Mesodermal cell (in vitro differentiated cells): ENCODE data around the gene NETO2.
"Not testable (repeated sequence)": the region's sequence is repeated elsewhere in the genome, so short reads cannot be mapped to it uniquely, and the experiment has no call there.

ENCODE experiments used
- H3K27ac ChIP-seq: 2 replicates; pipeline ENCODE4 v1.7.0; 2013; ENCODE audit warnings: mild to moderate bottlenecking, low read depth, low read length, moderate library complexity; ENCODE audit not compliant: severe bottlenecking
- H3K36me3 ChIP-seq: 2 replicates; pipeline ENCODE4 v1.7.1; 2013; ENCODE audit warnings: mild to moderate bottlenecking, low read length, moderate library complexity; ENCODE audit not compliant: control insufficient read depth, insufficient read depth
- H3K4me1 ChIP-seq: one replicate; pipeline ENCODE4 v1.7.1; 2013; ENCODE audit warnings: mild to moderate bottlenecking, low read length; ENCODE audit not compliant: insufficient read depth, control insufficient read depth, poor library complexity, severe bottlenecking
- H3K4me3 ChIP-seq: 2 replicates; pipeline ENCODE4 v1.7.0; 2013; ENCODE audit warnings: low read length, control low read depth, mild to moderate bottlenecking; ENCODE audit not compliant: insufficient read depth, poor library complexity, severe bottlenecking; ENCODE audit errors: extremely low read depth
- H3K9me3 ChIP-seq: 2 replicates; pipeline ENCODE4 v1.7.1; 2013; ENCODE audit warnings: mild to moderate bottlenecking, low read length, moderate library complexity; ENCODE audit not compliant: control insufficient read depth
- WGBS, 2 experiments: methylation state at CpG; one replicate each; pipeline ENCODE4 v1.1.5; 2013; ENCODE audit warnings: missing lambda C conversion rate in 2 of 2; ENCODE audit not compliant: insufficient coverage in 2 of 2; 5-methylcytosine and 5-hydroxymethylcytosine counted together

Gene NETO2

DNA sequence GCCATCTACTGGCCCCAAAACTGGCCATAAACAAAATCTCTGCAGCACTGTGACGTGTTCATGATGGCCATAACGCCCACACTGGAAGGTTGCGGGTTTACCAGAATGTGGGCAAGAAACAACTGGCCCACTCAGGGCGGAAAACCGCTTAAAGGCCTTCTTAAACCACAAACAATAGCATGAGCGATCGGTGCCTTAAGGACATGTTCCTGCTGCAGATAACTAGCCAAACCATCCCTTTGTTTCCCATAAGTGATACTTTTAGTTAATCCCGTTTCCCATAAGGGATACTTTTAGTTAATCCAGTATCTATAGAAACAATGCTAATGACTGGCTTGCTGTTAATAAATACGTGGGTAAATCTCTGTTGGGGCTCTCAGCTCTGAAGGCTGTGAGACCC, 8.8 kb upstream of the NETO2 start:
- WGBS, 2 experiments: 90 to 96% methylated on average over 6 to 7 of the region's 9 CpGs
- not testable (repeated sequence) for H3K4me3 ChIP-seq, H3K4me1 ChIP-seq, H3K27ac ChIP-seq
- peaks cover 12% of the 10 kb centered on the region for H3K36me3 ChIP-seq
- H3K9me3 ChIP-seq: peaks cover 17% of the 10 kb centered on the region

DNA sequence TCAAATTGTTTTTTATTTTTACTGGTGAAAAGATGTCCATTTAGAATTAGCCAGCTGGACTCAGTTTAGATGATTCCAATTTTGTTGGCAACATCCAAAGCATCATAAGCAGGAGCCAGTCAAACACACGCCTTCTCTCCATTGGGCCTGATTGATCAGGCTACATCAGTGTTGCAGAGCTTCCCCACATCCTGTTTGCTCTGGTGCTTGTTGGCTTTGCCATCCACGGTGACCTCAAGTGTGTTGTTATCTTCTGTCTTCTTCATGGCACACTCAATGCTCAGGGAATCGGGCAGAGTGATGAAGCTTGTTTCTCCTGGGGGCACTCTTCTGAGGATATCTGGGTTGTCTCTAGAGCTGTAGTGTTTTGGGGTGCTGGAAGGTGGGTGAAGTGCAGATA, 6.3 kb upstream of the NETO2 start:
- Histone ChIP-seq H3K4me3 (no peak overlapping the region), H3K4me1 (no peaks in the 10 kb centered on the region), H3K27ac (no peak overlapping the region), H3K36me3 (peaks cover 12% of the 10 kb centered on the region), H3K9me3 (peaks cover 17% of the 10 kb centered on the region)
- 92 to 100% methylated on average over 2 of the region's 3 CpGs for WGBS, 2 experiments

DNA sequence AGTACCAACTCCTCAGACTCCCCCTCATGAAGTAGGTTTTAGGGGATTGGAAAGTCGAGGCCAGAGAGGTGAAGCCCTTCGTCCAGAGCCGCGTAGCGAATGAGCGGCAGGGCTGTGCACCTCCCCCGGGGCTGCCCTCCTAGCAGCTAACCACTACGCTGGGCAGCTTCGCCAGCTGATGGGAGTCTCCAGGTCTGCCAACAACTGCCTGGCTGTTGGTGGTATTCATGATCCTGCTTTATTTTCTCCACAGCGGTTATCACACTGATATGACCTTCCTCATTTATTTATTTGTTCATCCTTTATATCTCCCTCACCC, 773 bp upstream of the NETO2 start:
- H3K4me3 ChIP-seq: peak overlapping the region; percentile 62
- 27 to 46% methylated on average over 6 to 10 of the region's 10 CpGs for WGBS, 2 experiments
- no peaks in the 10 kb centered on the region for H3K9me3 ChIP-seq
- no peaks in the 10 kb centered on the region for H3K4me1 ChIP-seq
- H3K36me3 ChIP-seq: no peaks in the 10 kb centered on the region
- H3K27ac ChIP-seq: no peak overlapping the region

DNA sequence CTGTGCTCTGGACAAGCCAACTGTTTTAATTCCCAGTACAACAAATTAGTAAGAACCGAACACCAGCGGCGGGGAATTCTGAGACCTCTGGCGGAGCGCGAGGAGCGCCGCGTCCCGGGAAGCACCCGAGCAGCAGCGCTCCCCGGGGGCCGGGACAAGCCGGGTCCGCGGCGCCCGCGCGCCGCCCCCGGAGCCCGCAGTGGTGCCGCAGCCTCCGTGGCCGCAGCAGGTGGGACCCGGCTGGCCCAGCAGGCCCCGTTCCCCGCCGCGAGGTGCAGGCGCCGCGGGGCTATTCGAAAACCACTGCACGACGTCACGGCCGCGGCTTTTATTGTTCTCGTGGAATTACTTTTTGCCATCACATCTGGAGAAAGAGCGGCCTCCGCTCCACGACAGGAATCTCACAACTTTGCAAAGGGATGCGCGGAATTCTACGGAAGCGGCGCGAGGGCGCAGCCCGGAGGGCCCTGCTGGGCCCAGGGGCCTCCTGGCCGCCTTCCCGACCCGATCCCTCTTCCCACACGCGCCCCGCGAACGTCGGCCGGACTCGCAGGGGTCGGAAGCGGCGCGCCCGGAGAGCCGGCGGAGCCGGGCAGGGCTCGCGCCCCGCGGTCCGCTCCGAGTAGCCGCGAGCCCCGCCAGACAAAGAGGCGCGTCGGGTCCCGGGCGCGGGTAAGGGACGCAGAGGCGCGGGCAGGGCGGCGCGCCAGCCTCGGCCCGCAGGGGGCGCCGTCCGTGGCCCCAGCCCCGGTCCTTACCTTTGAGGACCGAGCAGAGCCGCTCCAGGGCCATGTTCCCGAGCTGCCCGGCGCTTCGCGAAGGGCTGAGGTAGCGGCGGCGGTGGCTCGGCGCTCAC, 696 bp downstream of the NETO2 start:
- Histone ChIP-seq H3K4me3 (peak overlapping the region; percentile 62), H3K9me3 (no peaks in the 10 kb centered on the region), H3K27ac (peak overlapping the region; percentile 70), H3K36me3 (no peaks in the 10 kb centered on the region), H3K4me1 (no peaks in the 10 kb centered on the region)
- 0% methylated on average over 81 to 85 of the region's 111 CpGs for WGBS, 2 experiments

DNA sequence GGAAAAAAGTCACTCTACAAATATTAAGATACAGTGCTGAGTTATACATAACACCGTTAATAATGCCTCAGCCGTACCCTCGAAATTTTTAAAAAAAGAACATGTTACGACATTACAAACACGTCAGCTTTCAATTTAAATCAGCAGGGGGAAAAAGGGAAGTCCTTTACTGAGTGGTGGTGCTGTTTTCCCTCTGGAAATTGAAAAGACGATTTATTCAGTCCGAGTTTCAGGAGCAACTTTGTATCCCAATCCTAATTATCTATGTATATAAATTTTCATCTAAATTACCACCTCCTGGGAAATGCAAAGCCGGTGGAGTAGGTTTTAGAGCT, 1.3 kb downstream of the NETO2 start:
- no peaks in the 10 kb centered on the region for H3K36me3 ChIP-seq
- WGBS, 2 experiments: 7% methylated on average over 3 of the region's 8 CpGs; no CpG with 5 or more reads in 1 of the 2 experiments
- no peaks in the 10 kb centered on the region for H3K4me1 ChIP-seq
- H3K27ac ChIP-seq: no peak overlapping the region
- H3K4me3 ChIP-seq: peak overlapping the region; percentile 62
- no peaks in the 10 kb centered on the region for H3K9me3 ChIP-seq

DNA sequence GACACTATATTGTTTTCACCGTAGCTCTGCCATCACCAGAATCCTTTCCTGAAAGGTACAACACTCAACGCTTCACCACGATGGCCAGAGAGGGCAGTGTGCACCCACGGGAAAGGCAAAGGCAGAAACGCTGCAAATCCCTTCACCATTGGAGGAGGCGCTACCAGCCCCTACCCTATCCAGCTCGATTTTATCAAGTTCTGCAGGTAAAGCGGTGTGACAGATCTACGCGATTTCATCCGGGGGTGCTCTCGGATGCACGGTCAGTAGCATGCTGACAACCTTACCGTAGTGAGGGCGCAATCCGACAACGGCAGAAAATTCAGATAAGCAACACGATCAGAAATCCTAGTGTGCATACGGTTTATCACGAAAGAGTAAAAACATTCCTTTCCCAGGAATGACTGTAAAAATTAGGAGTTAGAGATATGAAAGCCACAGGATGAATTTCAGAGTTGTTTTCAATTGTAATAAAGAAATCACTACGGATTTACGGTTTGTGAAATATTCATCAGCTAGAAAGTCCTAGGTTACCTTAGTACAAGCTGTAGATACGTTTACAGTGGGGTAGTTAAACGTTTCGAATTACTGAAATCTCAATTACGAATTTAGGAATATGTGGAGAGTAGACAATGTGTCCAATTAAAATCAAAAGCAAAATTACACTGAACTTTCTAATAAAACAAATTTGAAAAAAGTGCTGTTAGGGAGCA, 1.8 kb downstream of the NETO2 start:
- 3 to 5% methylated on average over 17 to 22 of the region's 26 CpGs for WGBS, 2 experiments
- Histone ChIP-seq H3K27ac (no peak overlapping the region), H3K4me1 (no peaks in the 10 kb centered on the region), H3K9me3 (no peaks in the 10 kb centered on the region), H3K4me3 (peak overlapping the region; percentile 62), H3K36me3 (no peaks in the 10 kb centered on the region)

DNA sequence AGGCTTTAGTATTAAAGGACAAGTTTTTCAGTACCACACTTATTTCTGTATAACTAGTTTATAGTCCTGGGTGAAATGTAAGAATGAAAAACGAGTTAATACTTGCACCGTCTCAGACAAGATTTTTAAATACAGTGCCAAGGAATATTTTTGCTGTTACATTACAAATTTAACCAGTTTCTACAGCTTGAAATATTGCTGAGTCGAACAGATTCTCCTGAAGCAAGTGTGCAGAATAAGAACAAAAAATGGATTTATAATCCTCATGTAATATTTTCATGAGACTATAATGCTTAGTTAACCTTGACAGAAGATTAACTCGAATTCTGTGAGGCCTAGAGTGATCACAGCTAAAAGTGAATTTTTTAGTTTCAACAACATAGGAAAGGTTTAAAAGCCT, 3.1 kb downstream of the NETO2 start:
- Histone ChIP-seq H3K27ac (no peak overlapping the region), H3K9me3 (no peaks in the 10 kb centered on the region), H3K4me3 (no peak overlapping the region), H3K36me3 (no peaks in the 10 kb centered on the region), H3K4me1 (no peaks in the 10 kb centered on the region)
- 80 to 88% methylated on average over 1 of the region's 4 CpGs for WGBS, 2 experiments

DNA sequence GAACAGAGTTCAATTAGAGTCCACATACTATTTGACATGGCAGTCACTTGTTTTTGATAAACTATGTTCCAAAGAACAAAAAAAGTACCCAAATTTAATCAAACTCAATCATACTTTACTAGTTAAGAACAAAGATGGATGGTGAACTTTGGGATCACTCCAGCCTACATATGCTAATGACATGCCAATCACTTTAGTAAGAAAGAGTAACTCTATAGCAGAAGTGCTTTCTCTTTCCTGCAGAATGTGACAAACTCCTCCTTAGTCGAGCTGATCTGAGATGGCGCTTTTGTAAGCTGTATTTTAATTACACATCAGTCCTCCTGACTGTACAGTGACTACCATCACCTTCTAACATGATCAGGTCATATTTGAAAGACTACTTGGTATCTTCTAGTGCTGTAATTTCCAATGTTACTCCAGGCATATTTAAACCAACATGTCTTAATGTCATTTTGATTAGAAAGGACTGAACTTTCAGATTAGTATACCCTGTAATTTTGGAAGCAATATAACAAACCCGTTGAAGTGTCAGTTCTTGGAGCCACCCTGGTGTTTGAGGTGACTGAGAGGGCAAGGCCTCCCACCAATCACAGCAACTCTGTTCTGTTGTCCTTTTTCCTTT, 4.1 kb downstream of the NETO2 start:
- 63 to 94% methylated on average over 1 to 2 of the region's 3 CpGs for WGBS, 2 experiments
- no peak overlapping the region for H3K27ac ChIP-seq
- H3K4me3 ChIP-seq: no peak overlapping the region
- H3K4me1 ChIP-seq: no peaks in the 10 kb centered on the region
- no peaks in the 10 kb centered on the region for H3K9me3 ChIP-seq
- H3K36me3 ChIP-seq: no peaks in the 10 kb centered on the region

DNA sequence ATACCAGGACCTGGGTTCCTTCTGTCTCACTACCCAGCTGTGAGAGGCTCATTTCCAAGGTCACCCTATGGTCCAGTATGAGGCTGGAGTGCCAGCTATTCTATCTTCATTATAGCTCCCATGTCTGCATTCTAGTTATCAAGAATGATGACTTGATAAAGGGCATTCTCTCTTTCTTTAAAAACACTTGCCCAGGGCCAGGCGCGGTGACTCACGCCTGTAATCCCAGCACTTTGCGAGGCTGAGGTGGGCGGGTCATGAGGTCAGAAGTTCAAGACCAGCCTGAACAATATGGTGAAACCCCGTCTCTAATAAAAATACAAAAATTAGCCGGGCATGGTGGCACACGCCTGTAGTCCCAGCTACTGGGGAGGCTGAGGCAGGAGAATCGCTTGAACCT, 5.8 kb downstream of the NETO2 start:
- H3K27ac ChIP-seq, H3K9me3 ChIP-seq: not testable (repeated sequence)

DNA sequence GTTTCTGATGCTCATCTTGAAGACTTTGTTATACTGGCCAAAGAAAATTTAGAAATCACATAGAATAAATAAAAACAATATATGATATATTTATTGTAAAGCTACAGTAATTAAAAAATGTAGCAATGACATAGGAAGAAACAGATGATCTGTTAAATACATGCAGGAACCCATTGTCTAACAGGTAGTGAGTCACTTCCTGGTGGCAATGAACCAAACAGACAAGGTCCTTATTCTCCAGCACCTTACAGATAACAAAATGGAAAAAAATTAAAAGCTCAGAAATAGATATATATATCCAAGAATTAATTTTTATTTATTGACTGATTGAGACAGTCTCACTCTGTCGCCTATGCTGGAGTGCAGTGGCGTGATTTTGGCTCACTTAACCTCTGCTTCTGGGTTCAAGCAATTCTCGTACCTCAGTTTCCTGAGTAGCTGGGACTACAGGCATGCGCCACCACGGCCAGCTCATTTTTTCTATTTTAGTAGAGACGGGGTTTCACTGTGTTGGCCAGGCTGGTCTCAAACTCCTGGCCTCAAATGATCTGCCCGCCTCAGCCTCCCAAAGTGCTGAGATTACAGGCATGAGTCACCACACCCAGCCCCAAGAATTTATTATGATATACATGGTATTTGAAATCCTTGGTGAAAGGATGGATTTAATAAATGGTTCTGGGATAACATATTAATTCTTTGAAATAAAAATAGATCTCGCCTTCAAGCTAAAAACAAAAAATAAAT, 7.5 kb downstream of the NETO2 start:
- WGBS, 2 experiments: 91 to 95% methylated on average over 6 of the region's 8 CpGs
- Histone ChIP-seq H3K36me3 (no peaks in the 10 kb centered on the region), H3K4me1 (no peaks in the 10 kb centered on the region), H3K9me3 (no peaks in the 10 kb centered on the region), H3K4me3 (no peak overlapping the region), H3K27ac (no peak overlapping the region)

More for the DNA sequence above, 5.8 kb downstream of the NETO2 start:
- H3K4me1 ChIP-seq, H3K36me3 ChIP-seq, H3K4me3 ChIP-seq: not testable (repeated sequence)
- WGBS, 2 experiments: 93 to 95% methylated on average over 9 of the region's 9 CpGs
